GM21619 (cell line): ENCODE measurements around the gene ABI1.

Experiments used
- ATAC-seq: cut with Tn5 transposase; IDR thresholded peaks from one replicate; pipeline ENCODE4 v1.9.1; 2021; ENCODE audit not compliant: unreplicated experiment

ABI1 gene

DNA sequence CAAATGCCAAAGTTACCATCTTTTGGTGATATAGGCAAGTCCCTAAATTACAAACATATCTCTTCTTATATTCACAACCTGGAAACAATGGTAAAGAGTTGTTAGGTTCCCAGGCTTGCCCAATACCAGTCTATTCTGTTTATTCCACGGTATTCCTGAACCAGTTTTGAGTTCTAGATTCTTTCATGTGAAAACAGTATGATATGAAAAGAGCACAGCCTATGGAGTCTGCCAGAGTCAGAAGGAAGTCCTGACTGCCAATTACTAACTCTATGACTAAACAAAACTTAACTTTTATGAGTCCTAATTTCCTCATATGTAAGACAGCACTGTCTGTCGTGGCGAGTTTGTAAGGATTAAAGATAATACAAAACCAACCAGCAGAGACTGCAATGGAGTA is 5.6 kb downstream of the ABI1 start:
- no peak for ATAC-seq

DNA sequence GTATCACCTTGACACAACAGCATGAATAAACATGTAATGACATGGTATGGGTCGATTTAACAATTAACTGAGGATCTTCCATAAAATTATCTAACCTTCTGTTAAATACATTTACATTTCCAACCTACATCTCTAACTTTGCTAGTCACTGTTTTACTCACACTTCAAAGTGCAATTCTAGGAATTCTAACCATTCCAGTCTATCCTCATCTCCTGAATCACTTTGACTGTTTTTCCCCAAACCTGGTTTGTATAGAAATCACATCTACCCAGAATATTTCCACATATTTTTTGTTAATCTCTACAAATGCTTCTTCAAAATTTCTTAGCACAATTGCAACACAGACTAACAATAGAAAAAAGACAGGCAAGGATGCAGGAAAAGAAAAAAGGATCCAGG is 6.2 kb downstream of the ABI1 start:
- ATAC-seq, result no peak

DNA sequence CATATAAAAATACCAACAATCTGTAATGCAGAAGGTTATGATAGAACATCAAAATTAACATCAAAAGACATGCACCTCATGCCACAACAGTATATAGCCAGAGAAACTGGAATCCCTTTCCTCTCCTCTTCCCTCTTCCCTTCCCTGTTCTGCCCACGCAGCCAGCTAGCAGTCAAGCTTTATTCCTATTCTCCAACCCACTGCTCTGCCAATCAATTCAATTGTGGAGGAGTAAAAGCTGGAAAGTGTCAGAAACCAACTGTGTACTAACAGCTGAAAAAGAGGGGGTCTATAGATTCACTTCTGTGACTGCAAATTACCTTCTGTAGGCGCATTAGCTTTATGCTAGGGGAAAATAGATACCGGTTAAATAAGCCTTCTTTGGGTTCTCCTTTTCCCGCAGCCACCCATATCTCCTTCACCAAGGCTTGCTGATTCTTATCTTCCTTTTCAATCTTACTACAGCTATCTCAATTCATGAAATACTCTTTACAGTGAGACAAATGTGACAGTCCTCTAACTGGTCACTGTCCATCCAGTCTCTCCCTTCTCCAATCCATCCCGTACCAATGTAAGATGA is 16.3 kb downstream of the ABI1 start:
- no peak for ATAC-seq

DNA sequence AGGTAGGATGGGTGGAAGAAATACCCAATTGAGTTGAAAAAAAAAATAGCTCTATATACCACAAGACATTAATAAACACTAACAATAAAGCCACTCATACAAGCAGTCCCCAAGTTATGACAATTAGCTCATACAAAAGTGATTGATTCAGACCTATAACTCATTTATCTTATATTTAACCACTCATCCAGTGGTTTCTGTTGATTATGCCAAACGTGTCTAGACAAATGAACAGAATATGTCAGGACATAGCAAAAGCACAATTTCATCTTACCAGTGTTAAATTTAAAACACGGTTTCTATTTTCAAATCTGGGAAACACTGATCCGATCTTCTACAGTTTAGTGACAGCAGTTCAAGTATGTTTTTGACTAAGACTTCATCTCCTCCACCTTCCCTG is 17.0 kb downstream of the ABI1 start:
- no peak for ATAC-seq

DNA sequence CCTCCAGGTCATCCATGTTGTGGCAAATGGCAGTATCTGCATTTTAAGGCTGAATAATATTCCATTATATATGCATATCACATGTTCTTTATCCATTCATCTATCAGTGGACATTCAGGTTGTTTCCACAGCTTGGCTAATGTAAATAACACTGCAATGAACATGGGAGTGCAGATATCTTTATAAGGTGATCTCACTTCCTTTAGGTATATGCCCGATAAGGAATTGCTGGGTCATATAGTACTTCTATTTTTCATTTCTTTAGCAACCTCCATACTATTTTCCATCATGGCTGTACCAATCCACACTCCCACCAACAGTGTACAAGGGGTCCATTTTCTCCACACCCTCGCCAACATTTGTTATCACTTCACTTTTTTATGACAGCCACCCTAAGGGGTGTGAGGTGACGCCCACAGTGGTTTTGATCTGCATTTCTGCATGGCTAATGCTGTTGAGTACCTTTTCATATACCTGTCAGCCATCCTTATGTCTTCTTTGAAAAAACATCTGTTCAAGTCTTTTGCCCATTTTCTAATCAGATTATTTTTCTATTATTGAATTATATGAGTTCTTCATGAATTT is 18.9 kb downstream of the ABI1 start:
- no peak for ATAC-seq

DNA sequence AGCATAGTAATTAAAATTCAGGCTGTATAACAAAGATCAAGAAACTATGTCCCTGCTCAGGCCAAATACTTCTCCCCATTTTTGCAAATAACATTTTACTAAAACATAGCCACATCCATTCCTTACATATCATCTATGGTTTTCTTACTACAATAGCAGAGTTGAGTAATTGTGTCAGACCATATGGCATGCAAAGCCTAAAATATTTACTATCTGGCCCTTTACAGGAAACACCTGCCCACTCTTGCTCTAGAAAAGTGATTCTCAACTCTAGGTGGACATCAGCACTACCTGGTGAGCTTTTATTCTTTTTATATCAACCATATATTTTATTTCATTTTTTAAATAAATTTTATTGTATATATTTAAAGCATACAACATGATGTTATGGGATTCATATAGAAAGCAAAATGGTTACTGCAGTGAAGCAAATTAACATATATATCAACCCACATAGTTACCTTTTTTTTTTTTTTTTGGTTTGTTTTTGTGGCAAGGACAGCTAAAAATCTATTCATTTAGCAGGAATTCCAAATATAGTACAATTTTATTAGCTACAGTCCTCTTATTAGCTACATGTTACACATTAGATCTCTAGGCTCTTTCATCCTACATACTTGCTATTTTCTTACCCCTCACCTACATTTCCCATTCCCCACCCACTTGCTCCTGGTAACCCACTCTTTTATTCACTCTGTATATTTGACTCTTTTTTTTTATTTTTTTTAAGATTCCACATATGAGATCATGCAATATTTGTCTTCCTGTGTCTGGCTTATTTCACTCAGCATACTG is 19.6 kb downstream of the ABI1 start:
- ATAC-seq, result no peak

DNA sequence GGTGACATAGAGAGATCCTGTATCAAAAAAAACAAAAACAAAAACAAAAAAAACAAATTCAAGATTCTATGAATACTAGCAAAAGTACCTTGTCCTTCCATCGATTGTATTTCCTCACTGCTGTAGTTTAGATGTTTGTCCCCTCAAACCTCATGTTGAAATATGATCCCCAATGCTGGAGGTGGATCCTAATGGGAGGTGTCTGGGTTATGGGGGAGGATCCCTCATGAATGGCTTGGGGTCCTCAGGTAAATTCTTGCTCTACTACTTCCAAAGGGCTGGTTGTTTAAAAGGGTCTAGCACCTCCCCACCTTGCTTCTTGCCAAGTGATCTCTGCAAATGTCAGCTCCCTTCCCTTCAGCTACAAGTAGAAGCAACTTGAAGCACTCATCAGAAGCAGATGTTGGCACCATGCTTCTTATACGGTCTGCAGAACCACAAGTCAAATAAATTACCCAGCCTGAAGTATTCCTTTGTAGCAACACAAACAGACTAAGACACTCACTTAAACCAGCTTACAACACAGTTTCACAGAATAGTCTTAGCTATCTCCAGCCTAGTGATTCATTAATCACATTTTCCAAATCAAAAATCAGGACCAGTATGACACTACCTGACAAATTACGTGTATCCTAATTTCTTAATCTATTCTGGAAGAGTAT is 20.7 kb downstream of the ABI1 start:
- ATAC-seq, result no peak

DNA sequence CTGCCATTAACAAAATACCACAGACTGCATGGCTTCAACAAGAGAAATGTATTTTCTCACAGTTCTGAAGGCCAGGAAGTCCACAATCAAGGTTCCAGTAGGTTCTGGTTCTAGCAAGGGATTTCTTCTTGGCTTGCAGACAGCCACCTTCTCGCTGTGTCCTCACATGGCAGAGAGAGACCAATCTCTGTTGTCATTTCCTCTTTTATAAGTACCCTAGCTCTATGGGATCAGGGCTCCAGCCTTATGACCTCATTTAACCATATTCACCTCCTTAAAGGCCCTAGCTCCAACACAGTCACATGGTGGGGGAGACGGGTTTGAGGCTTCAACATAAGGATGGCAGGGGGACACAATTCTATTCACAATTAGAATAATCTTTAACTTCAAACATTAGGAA is 23.6 kb downstream of the ABI1 start:
- ATAC-seq, result no peak

DNA sequence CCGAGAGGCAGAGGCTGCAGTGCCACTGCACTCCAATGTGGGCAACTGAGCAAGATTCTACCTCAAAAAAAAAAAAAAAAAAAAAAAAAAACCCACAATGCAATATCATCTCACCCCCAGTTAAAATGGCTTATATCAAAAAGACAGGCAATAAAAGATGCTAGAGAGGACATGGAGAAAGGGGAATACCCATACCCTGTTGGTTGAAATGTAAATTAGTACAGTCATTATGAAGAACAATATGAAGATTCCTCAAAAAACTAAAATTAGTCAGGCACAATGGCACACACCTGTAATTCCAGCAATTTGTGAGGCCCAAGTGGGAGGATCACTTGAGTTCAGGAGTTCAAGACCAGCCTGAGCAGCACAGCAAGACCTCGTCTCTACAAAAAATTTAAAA is 25.7 kb downstream of the ABI1 start:
- no peak for ATAC-seq

DNA sequence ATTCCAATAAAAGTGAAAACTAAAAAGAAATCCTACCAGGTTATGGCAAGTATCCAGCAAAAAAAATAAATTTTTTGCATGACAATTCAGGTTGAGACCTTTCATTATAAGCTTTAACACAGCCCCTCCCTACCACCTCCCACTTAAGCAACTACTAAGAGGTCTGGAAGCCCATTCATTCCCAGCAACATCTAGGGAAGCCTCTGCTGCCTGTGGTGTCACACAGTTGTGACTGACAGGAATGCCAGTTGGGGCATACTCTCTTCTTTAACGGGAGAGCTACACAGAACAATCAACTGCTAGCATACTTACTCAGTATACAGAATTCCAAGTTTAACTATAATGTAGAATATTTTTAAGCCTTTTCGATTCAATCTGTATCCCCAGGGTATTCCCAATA is 27.8 kb downstream of the ABI1 start:
- ATAC-seq, result no peak

DNA sequence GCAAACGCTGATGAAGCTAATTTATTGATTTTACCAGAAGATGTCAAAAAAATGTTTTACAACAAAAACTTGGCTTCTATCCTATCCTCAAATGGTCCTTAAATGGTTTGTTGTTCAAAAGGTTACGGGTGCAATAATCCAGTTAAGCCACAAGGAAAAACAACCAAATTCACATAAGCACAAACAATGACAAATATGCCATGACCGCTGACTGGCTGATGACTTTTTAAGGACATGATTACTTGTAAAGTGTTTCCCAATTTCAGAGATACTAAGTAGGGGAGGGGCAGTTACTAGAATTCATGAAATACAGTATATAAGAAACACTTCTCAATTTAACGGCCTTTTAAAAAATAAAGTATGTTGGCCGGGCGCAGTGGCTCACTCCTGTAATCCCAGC is 28.8 kb downstream of the ABI1 start:
- no peak for ATAC-seq

DNA sequence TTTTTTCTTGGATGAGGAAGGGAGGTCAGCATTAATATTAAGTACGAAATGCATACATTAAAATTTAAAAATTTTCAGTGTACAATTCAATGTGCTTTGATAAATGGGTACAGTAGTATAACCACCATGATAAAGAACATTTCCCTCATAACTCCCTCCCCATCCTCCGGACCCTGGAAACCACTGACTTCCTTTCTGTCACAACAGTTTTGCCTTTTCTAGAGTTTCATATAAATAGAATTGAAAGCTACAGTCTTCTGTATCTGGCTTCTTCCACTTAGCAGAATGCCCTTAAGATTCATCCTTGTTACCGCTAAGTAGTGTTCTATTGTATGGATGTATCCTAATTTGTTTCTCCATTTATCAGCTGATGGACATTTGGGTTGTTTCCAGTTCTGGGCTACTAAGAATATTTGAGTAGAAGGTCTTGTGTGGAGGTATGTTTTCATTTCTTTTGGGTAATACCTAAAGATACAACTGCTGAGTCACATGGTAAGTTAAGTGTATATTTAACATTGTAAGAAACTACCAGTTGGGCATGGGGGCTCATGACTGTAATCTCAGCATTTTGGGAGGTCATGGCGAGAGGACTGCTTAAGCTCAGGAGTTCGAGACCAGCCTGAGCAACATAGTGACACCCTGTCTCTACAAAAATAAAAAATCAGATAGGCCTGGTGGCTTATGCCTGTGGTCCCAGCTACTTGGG is 30.8 kb downstream of the ABI1 start:
- ATAC-seq, result no peak

DNA sequence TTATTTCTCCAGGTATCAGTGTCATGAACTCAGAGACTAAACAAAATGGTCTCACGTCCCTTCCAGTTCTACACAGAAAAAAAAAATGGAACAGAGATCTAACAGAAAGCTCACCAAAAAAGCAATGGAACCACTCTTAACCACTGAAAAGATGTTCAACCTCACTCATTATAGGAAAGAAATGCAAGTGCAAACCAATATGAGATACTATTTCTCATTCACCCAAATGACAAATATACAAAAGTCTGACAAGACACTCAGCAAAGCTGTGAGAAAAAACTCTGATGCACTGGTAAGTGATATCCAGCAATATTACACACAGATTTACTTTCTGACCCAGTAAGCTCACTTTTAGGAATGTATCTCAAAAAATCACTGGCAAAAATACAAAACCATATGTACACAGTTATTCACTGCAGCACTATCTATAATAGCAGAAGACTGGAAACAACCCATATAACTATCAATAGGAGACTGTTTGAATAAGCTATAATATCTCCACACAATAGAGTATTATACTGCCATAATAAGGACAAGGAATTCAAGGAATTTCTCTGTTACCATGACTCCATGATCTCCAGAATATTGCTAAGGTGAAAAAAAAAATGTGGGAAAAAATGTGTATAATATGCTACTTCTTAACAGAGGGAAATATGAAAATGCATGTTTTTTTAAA is 36.6 kb downstream of the ABI1 start:
- ATAC-seq, result no peak

DNA sequence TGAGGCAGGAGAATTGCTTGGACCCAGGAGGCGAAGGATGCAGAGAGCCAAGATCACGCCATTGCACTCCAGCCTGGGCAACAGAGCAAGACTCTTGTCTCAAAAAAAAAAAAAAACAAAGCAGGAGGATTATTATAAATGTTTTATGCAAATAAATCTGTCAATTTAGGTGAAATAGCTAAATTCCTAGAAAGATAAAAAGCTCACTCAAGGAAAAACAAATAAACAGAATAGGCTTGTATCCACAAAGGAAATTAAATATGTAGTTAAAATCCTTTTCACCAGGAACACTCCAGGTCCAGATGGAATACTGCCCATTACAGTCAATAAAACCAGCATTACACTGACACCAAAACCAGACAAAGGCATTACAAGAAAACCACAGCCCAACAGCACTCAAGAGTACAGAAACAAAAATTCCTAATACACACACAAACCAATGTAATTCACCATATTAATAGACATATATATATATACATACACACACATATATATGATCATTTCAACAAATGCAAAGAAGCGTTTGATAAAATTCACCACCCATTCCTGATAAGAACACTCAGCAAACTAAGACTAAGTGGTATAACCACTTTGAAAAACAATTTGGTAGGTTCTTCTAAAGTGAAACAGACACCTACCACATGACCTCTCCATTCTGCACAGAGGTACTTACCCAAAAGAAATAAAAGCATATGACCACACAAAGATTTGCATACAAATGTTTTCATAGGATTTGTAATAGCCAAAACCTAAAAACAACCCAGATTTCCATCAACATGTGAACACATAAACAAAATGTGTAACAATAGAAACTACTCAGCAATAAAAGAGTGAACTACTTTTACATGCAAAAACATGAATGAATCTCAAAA is 38.8 kb downstream of the ABI1 start:
- no peak for ATAC-seq

DNA sequence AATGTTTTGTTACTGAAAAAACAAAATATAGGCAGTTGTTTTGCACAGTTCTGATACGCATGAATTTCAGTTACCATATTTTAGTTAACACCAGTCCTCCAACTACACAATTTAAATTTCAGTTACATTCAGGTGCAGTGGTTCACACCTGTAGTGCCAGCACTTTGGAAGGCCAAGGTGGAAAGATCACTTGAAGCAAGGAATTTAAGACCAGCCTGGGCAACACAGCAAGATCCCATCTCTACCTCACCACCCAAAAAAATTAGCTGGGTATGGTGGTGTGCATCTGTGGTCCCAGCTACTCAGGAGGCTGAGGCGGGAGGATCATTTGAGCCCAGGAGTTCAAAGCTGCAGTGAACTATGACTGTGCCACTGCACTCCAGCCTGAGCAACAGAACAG is 45.3 kb downstream of the ABI1 start:
- no peak for ATAC-seq

DNA sequence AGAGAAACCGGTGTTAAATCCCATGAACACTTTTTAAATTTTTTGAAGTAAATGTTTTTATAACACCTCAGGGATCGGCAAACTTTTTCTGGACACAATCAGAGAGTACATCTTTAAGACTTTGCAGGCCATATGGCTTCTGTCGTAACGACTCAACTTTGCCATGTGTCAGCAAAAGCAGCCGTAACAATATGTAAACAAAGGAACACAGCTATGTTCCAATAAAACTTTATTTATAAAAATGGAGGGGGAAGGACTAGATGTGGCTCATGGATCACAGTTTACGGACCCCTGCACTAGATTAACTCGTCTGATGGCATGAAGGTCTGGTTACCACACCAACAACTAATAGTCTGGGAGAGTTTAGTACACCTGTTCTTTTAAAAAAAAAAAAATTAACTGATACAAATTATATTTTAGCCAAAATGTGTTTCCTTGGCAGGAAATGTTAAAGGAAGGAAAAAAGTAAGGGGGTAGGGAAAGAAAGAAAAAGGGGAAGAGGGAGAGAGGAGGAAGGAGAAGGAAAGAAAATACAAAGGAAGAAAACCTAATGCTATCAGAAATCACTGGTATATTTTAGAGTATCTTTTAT is 50.2 kb downstream of the ABI1 start:
- no peak for ATAC-seq

DNA sequence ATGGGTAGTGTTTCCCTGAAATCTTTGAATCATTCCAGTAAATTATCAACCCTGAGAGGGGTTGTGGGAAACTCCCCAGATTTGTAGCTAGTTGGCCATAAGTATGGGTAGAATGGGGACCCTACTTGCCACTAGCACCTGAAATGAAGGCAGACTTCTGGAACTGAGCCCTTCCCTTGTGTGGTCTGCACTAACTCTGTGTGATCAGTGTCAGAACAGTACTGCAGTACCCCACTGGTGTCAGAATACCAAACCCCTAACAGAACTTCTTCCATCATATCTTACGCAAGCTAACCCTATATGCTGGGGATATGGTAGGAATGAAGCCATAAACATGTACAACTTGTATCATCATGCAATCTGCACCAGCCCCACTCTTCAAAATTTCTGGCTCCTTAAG is 50.8 kb downstream of the ABI1 start:
- ATAC-seq, result no peak

DNA sequence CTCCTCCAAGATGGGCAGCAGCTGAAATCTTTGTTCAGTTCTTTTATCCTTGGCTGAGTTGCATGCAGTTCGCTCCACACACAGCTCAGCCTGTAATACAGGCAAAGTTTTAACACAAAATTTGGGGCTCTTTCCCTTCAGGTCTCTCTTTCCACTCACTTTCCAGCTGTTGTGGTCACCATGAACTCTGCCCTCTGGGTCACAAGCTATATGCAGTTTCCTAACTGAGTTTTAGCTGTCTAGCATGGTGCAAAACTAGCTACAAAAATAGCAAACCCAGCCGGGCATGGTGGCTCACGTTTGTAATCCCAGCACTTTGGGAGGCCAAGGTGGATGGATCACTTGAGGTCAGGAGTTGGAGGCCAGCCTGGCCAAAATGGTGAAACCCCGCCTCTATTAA is 53.2 kb downstream of the ABI1 start:
- ATAC-seq, result no peak

DNA sequence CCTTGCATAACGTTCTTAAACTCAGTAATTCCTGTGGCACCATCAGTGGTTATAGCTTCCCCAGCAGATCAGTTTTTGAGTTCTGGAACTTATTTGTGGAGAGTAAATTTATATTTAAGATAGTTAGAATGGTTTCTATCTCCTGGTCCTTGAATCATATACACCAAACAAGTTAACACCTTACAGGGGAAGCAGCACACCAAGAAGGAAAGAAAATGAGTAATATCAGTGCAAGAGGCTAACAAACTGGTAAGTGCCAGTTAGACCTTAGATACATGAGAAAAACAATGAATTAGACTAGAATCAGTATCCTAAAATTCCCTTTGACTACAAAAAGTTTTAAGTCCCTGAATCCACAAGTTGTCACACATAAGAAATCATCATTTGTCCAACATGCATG is 54.2 kb downstream of the ABI1 start:
- no peak for ATAC-seq
